DMS79 (cell line): ENCODE results near the gene PHF21A.

Source experiments
- DNase-seq: peaks from one replicate; lab custom pipeline; 2025; lab: John Stamatoyannopoulos, UW

PHF21A gene

DNA sequence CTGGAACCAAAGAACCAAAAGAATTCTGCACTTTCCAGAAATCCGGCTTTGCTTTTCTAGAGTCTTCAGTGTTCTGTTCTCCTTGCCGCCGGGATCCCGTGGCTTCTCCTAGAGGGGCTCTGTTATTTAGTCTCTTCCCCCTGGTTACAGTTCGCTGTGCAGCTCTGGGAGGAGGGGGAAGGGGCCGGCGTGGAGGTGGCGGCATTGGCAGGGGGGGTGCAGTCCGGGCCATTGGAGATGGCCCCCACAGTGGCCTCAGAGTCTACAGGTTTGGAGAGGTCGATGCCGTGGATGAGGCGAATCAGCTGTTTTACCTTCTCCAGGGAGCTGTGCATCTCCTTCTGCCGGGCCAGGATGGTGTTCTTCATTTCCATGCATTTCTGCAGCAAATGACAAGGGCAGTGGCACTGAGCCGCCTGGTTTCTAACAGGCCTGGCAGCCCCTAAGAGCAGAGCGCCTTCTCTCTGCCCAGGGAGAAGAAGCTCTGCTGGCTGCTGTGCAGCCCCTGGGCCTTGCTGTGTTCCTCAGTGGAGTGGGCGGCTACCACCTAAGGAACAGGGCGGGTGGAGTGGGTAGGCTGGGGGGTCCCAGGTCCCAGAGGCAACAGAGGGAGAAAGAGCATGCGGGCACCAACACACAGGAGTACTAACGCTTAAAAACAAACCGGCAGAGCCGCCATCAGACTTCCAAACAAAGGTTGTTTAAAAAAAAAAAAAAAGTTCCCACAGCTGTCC is 187.2 kb downstream of the PHF21A start:
- DNase-seq, result no peak

- no peak for DNase-seq
Measured at GRCh38 chr11:45933131-45933831, 188.0 kb downstream of the PHF21A start.

- DNase-seq, result no peak
Measured at GRCh38 chr11:45932217-45932616, 189.0 kb downstream of the PHF21A start.

GRCh38 chr11:45931739-45932138 is 189.5 kb downstream of the PHF21A start:
- DNase-seq, result no peak

GRCh38 chr11:45930951-45931570 is 190.2 kb downstream of the PHF21A start:
- no peak for DNase-seq

DNA sequence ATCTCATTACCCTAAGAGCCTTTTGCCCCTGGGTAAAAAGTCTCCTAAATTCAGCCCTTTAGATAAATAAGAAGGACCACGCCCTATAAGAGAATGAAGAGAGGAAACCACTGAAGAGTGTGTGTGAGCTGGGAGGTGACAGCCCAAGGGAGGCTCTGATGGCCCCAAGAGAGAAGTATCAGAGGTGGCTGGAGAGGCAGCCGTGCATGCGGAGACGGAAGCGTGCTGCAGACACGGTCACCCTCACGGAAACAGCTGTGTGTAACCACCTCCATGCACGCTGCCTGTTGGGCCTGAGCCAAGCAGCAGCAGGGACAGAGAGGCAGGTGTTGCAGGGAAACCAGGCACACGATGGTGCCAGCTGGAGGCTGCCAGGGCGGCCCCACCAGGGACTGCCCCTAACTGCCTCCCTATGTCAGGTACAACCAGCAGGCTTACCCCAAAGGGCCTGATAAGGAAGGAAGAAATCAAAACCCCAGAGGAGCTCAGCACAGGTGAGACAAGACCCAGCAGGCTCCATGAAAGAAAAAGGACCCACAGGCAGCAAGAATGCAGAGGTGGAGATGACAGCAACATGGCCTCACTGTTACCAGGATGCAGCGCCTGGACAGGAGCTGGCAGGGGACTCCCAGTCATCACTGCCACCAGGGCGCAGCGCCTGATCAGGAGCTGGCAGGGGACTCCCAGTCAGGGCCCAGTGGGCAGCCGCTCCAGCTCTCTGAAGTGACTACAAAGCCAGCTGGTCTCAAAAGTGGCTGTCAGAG is 191.0 kb downstream of the PHF21A start:
- DNase-seq, result peak; percentile 87

GRCh38 chr11:45929486-45930030 is 191.7 kb downstream of the PHF21A start:
- DNase-seq, result no peak

DNA sequence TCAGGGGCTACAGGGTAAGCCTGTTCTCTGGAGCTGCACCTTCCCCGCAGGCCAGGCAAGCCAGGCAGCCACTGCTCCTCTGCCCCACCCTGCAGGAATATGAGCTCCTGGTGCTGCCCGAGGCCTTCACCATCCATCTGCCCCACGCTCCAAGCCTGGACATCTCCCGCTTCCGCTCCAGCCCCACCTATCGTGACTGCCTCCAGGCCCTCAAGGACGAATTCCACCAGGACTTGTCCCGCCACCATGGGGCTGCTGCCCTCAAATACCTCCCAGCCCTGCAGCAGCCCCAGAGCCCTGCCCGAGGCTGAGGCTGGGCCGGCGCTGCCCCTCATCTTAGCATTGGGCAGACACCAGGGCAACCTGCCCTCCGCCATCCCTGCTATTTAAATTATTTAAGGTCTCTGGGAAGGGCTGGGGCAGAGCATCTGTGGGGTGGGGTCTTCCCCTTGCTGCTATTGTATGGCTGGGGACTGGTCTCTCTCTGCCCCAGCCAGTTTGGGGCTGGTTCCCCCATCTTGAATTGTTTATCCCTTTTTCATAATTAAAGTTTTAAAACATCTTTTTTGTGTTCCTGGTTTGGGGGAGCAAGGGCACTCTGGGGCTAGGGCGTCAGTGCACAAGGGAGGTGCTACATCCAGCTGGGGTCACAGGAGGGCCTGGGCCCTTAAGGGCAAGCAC is 192.6 kb downstream of the PHF21A start:
- no peak for DNase-seq

- no peak for DNase-seq
Measured at GRCh38 chr11:45927684-45928413, 193.4 kb downstream of the PHF21A start.

GRCh38 chr11:45927332-45927683 is 193.9 kb downstream of the PHF21A start:
- no peak for DNase-seq

GRCh38 chr11:45926536-45927331 is 194.5 kb downstream of the PHF21A start:
- DNase-seq, result no peak

GRCh38 chr11:45926001-45926401 is 195.3 kb downstream of the PHF21A start:
- no peak for DNase-seq

DNA sequence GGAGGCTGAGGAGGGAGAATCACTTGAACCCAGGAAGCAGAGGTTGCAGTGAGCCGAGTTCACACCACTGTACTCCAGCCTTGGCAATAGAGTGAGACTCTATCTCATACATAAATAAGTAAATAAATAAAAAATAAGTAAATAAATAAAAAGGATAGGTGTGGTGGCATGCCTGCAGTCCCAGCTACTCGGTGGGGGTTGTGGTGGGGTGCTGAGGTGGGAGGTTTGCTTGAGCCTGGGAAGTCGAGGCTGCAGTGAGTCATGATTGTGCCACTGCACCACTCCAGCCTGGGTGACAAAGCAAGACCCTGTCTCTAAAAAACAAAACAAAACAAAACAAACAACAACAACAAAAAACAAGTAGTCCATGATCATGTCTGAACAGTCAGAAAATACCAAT is 195.7 kb downstream of the PHF21A start:
- no peak for DNase-seq

GRCh38 chr11:45924927-45925326 is 196.3 kb downstream of the PHF21A start:
- no peak for DNase-seq

- DNase-seq, result no peak
Measured at GRCh38 chr11:45924036-45924915, 197.0 kb downstream of the PHF21A start.

- peak; percentile 45 for DNase-seq
Measured at GRCh38 chr11:45922425-45923082, 198.7 kb downstream of the PHF21A start, which contains the start of gene LARGE2. Gene LARGE2, plus strand, starts transcription at chr11:45922656. Its CDS starts 227 bp downstream, at chr11:45922883.

GRCh38 chr11:45921561-45922424 is 199.5 kb downstream of the PHF21A start:
- peak; percentile 68 for DNase-seq
